Mucosa of rectum (tissue), 2 donors: ENCODE data around the gene MT4.

Experiments
- H3K27ac ChIP-seq, 2 donors: one replicate each; pipeline ENCODE4 v1.7.0; 2013; ENCODE audit warnings: inconsistent platforms in 2 of 2, low read depth in 2 of 2, low read length in 2 of 2
- H3K27me3 ChIP-seq, 2 donors: one replicate each; pipeline ENCODE4 v1.7.0; 2013; ENCODE audit warnings: low read length in 2 of 2; ENCODE audit not compliant: control insufficient read depth in 2 of 2, insufficient read depth in 2 of 2
- H3K36me3 ChIP-seq, 2 donors: one replicate each; pipeline ENCODE4 v1.7.0; 2013; ENCODE audit warnings: low read length in 2 of 2; ENCODE audit not compliant: control insufficient read depth in 2 of 2, insufficient read depth in 2 of 2
- H3K4me1 ChIP-seq, 2 donors: one replicate each; pipeline ENCODE4 v1.7.0; 2013; ENCODE audit warnings: low read length in 2 of 2, mild to moderate bottlenecking in 1 of 2; ENCODE audit not compliant: control insufficient read depth in 2 of 2, insufficient read depth in 2 of 2
- H3K4me3 ChIP-seq, 2 donors: one replicate each; pipeline ENCODE4 v1.7.0; 2013; ENCODE audit warnings: low read length in 2 of 2
- H3K9ac ChIP-seq, 2 donors: one replicate each; pipeline ENCODE4 v1.7.0; 2013; ENCODE audit warnings: low read length in 2 of 2, low read depth in 1 of 2, mild to moderate bottlenecking in 1 of 2
- H3K9me3 ChIP-seq, 2 donors: one replicate each; pipeline ENCODE4 v1.7.0; 2013; ENCODE audit warnings: low read length in 2 of 2; ENCODE audit not compliant: control insufficient read depth in 2 of 2
- donor health status: healthy.
- donor health status: Normal muscosa, but diverticular disease.

The MT4 gene

DNA sequence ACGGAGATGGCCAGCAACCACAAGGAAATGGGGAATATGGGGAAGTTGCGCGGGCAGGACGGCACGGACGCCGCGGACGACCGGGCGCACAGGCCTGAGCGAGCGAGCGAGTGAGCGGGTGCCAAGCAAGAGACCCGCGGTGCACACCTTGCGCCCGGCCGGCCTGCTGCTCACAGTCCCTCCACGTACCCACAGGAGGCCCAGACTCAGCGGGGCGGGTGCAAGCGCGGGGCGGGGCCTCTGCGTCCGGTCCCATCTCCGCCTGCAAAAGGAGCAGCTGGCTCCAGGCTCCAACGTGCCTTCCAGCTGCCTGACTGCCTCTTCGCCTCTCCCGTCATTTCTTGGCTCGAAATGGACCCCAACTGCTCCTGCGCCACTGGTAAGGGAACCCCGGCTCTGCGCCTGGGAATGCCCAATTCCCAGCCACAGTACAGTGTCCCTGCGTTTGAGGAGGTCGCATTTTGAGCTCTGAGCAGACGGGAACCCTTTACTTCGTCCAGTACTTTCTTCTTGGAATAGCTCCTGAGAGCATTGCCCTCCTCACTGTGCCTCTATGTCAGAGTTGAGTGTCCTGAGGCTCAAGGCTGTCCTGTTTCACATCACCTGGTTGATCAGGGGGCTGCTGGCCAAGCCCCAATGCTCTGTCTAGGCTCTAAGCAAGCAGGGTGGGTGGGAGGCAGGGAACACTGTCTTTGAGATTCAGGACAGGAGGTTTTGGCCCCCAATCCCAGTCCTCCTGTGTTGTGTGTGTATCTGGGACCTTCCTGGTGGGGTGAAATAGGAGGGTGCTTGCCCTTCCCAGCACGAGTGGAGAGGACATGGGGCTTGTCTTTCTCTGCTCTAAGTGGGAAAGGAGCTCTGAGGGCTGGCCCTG is 52.6 kb downstream of the MT4 start:
- Histone ChIP-seq H3K4me3 (peak overlapping the region; percentile 39 to 54), H3K27me3 (peaks cover 0 to 5% of the 10 kb centered on the region in 2 donors), H3K9ac (peak overlapping the region; percentile 58 to 70), H3K27ac (peak overlapping the region; percentile 1 to 37), H3K9me3 (no peaks in the 10 kb centered on the region), H3K4me1 (peaks cover 8 to 10% of the 10 kb centered on the region in 2 donors), H3K36me3 (no peaks in the 10 kb centered on the region)

GRCh38 chr16:56618138-56618537 is 53.3 kb downstream of the MT4 start:
- H3K27ac ChIP-seq = no peak overlapping the region
- H3K9me3 ChIP-seq = no peaks in the 10 kb centered on the region
- H3K9ac ChIP-seq = peak overlapping the region in 1 of 2 donors; percentile 70
- H3K4me3 ChIP-seq = peak overlapping the region in 1 of 2 donors; percentile 39
- H3K27me3 ChIP-seq = peaks cover 0 to 5% of the 10 kb centered on the region in 2 donors
- no peaks in the 10 kb centered on the region for H3K36me3 ChIP-seq
- H3K4me1 ChIP-seq = peaks cover 8 to 10% of the 10 kb centered on the region in 2 donors
